Erythroblast (primary cell): ENCODE measurements around the gene NR1H4.

ENCODE experiments used
- GATA1 ChIP-seq: IDR thresholded peaks from 2 replicates; pipeline ENCODE4 v1.6.1; 2011; ENCODE audit warnings: low read depth, mild to moderate bottlenecking, control low read depth, low read length, moderate library complexity
- POLR2A ChIP-seq: IDR thresholded peaks from 2 replicates; pipeline ENCODE4 v1.6.1; 2011; ENCODE audit warnings: mild to moderate bottlenecking, low read length

- TF ChIP-seq POLR2A (no peak), GATA1 (no peak)
Measured at GRCh38 chr12:100493396-100494012, 19.8 kb downstream of the NR1H4 start.
